Right cardiac atrium (tissue), 5 donors: ENCODE results near the gene MYBPH. TPM values are rescaled to one million over a fixed set of nuclear protein-coding genes. Genes with fewer than 3 reads are reported as not detected.

Source experiments
- ATAC-seq, 2 donors: fragments of 200-7000 bp; cut with Tn5 transposase; one replicate each; pipeline versions ENCODE4 v1.8.0 to v1.9.1; 2020; ENCODE audit warnings: moderate library complexity in 2 of 2, mild to moderate bottlenecking in 1 of 2
- DNase-seq, 3 donors: peaks; one replicate each; pipeline ENCODE4 v3.0.0-alpha.2; 2020
- H3K27ac ChIP-seq: one replicate; pipeline ENCODE4 v1.5.1; 2013; ENCODE audit warnings: mild to moderate bottlenecking, low read length, control low read depth, moderate library complexity
- H3K27me3 ChIP-seq: one replicate; pipeline ENCODE4 v1.6.1; 2013; ENCODE audit not compliant: control insufficient read depth, insufficient read depth
- H3K4me1 ChIP-seq: one replicate; pipeline ENCODE4 v1.6.1; 2013; ENCODE audit warnings: low read length; ENCODE audit not compliant: control insufficient read depth, insufficient read depth
- H3K4me3 ChIP-seq: one replicate; pipeline ENCODE4 v1.5.1; 2013; ENCODE audit warnings: low read length, control low read depth
- H3K9me3 ChIP-seq: one replicate; pipeline ENCODE4 v1.6.1; 2013; ENCODE audit warnings: low read length; ENCODE audit not compliant: control insufficient read depth
- WGBS: extraction: QIAGEN DNeasy Blood & Tissue Kit; methylation state at CpG from one replicate; pipeline ENCODE4 v1.1.7; 2013; 5-methylcytosine and 5-hydroxymethylcytosine counted together
- intact Hi-C, 4 donors: fragments of 100-400 bp; cut with DNase I; formaldehyde crosslinking; loops; one replicate each; pipeline versions ENCODE4 v1.11.0 to v1.14.0; 2022 to 2023
- polyA plus RNA-seq: library from polyadenylated mRNA; stranded (reverse); fragments of 200-250 nt; gene quantifications from one replicate; pipeline ENCODE4 v1.2.3, GENCODE V29; 2013
- total RNA-seq, 4 donors: library from RNA; stranded (reverse); fragmentation: NEBNext Ultra II Directional; extraction: Animal tissue kit (Norgen Biotek cat#: 25700); gene quantifications; one replicate each; pipeline ENCODE4 v1.2.1, GENCODE V29; 2021
- donor health status: healthy with polysubstance abuse.
- donor health status: DM: no; HTN: yes; CAD: no.
- donor health status: DM: no; HTN: no; CAD: no.
- donor health status: DM: no; HTN: yes; CAD: no; lungs with severe emphysema.
- donor health status: DM: yes; HTN: yes; CAD: no.

The MYBPH gene
- total and polyA plus RNA-seq, 5 donors: 0.07 TPM; not detected in 4

GRCh38 chr1:203126151-203126865 is 49.3 kb downstream of the MYBPH start:
- Histone ChIP-seq H3K4me1 (peaks cover 1% of the 10 kb centered on the region), H3K27me3 (no peaks in the 10 kb centered on the region), H3K9me3 (no peaks in the 10 kb centered on the region), H3K4me3 (no peak overlapping the region), H3K27ac (no peak overlapping the region)
- DNase-seq: no peak
- 25% methylated on average over 8 of the region's 8 CpGs for WGBS
- intact Hi-C loops: no loop called here
- ATAC-seq: no peak

GRCh38 chr1:203124546-203125317 is 50.9 kb downstream of the MYBPH start:
- H3K4me3 ChIP-seq: no peak overlapping the region
- no peak for DNase-seq
- H3K27me3 ChIP-seq: no peaks in the 10 kb centered on the region
- no peak for ATAC-seq
- H3K4me1 ChIP-seq: peaks cover 1% of the 10 kb centered on the region
- no peaks in the 10 kb centered on the region for H3K9me3 ChIP-seq
- intact Hi-C loops: loop anchor here in 1 of 4 donors (5.0 kb wide), 1 partner anchor 48 kb away; no protein-coding TSS in a partner anchor
- WGBS: 52% methylated on average over 5 of the region's 5 CpGs
- H3K27ac ChIP-seq: no peak overlapping the region

- intact Hi-C loops: loop anchor here in 1 of 4 donors (5.0 kb wide), 1 partner anchor 48 kb away; no protein-coding TSS in a partner anchor
- Histone ChIP-seq H3K4me3 (no peak overlapping the region), H3K4me1 (peaks cover 1% of the 10 kb centered on the region), H3K27ac (no peak overlapping the region), H3K27me3 (no peaks in the 10 kb centered on the region), H3K9me3 (no peaks in the 10 kb centered on the region)
- no peak for DNase-seq
- no peak for ATAC-seq
- 42% methylated on average over 5 of the region's 5 CpGs for WGBS
These were observed 51.6 kb downstream of the MYBPH start for GRCh38 chr1:203124011-203124410.

- intact Hi-C loops: loop anchor here in 1 of 4 donors (2.0 to 5.0 kb wide), 2 partner anchors 50 to 87 kb away; no protein-coding TSS in a partner anchor
- no peak overlapping the region for H3K27ac ChIP-seq
- H3K4me3 ChIP-seq: no peak overlapping the region
- H3K27me3 ChIP-seq: no peaks in the 10 kb centered on the region
- WGBS: 98% methylated on average over 2 of the region's 2 CpGs
- DNase-seq (no peak), ATAC-seq (no peak)
- H3K4me1 ChIP-seq: peaks cover 4% of the 10 kb centered on the region
- no peaks in the 10 kb centered on the region for H3K9me3 ChIP-seq
These were observed 53.5 kb downstream of the MYBPH start for GRCh38 chr1:203122159-203122558.

GRCh38 chr1:203121186-203122015 is 54.2 kb downstream of the MYBPH start:
- H3K27me3 ChIP-seq: no peaks in the 10 kb centered on the region
- H3K9me3 ChIP-seq: no peaks in the 10 kb centered on the region
- H3K4me3 ChIP-seq: no peak overlapping the region
- ATAC-seq (no peak), DNase-seq (no peak)
- WGBS: 61% methylated on average over 11 of the region's 11 CpGs
- no peak overlapping the region for H3K27ac ChIP-seq
- H3K4me1 ChIP-seq: peaks cover 4% of the 10 kb centered on the region
- intact Hi-C loops: loop anchor here in 1 of 4 donors (2.0 to 5.0 kb wide), 2 partner anchors 51 to 87 kb away; no protein-coding TSS in a partner anchor

- H3K27me3 ChIP-seq: no peaks in the 10 kb centered on the region
- WGBS: 74% methylated on average over 7 of the region's 7 CpGs
- no peaks in the 10 kb centered on the region for H3K9me3 ChIP-seq
- no peak for ATAC-seq
- no peak overlapping the region for H3K4me3 ChIP-seq
- intact Hi-C loops: loop anchor here in 1 of 4 donors (5.0 kb wide), 1 partner anchor 52 kb away; no protein-coding TSS in a partner anchor
- peaks cover 4% of the 10 kb centered on the region for H3K4me1 ChIP-seq
- no peak for DNase-seq
- H3K27ac ChIP-seq: no peak overlapping the region
These were observed 55.1 kb downstream of the MYBPH start for GRCh38 chr1:203120325-203121153.

Other genes with a start within 250 kb of the MYBPH start
- gene KLHL12, start 248.6 kb downstream of the MYBPH start, total RNA-seq: 10 to 100 TPM; 16.8 to 21.4 (median 20.1) TPM
- gene KLHL12, start 248.6 kb downstream of the MYBPH start, polyA plus RNA-seq: 10.8 TPM
- gene ADIPOR1, start 217.5 kb downstream of the MYBPH start, total RNA-seq: 10 to 100 TPM; 85.6 to 100.0 (median 95.3) TPM
- gene ADIPOR1, start 217.5 kb downstream of the MYBPH start, polyA plus RNA-seq: 75.1 TPM
- 10 to 100 TPM; 64.8 to 91.3 (median 78.1) TPM for gene CYB5R1, start 208.6 kb downstream of the MYBPH start, total RNA-seq
- gene CYB5R1, start 208.6 kb downstream of the MYBPH start, polyA plus RNA-seq: 78.0 TPM
- 10 to 100 TPM; 25.9 to 35.8 (median 28.1) TPM for gene TMEM183A, start 168.5 kb downstream of the MYBPH start, total RNA-seq
- gene TMEM183A, start 168.5 kb downstream of the MYBPH start, polyA plus RNA-seq: 16.0 TPM
- gene PPFIA4, start 149.3 kb downstream of the MYBPH start, total RNA-seq: 10 to 100 TPM; 14.0 to 50.3 (median 29.4) TPM
- 29.3 TPM for gene PPFIA4, start 149.3 kb downstream of the MYBPH start, polyA plus RNA-seq
- not detected for gene MYOG, start 89.8 kb downstream of the MYBPH start, total RNA-seq
- not detected for gene MYOG, start 89.8 kb downstream of the MYBPH start, polyA plus RNA-seq
- 10 to 100 TPM; 14.8 to 26.3 (median 22.5) TPM for gene ADORA1, start 48.1 kb downstream of the MYBPH start, total RNA-seq
- 32.9 TPM for gene ADORA1, start 48.1 kb downstream of the MYBPH start, polyA plus RNA-seq
- gene CHI3L1, start 10.9 kb upstream of the MYBPH start, total RNA-seq: 1 to 10 TPM in 3 of 4 donors, not detected in 1; 1.1 to 2.0 (median 1.3) TPM
- 4.9 TPM for gene CHI3L1, start 10.9 kb upstream of the MYBPH start, polyA plus RNA-seq
- under 1 TPM in 3 of 4 donors, not detected in 1; 0.25 to 0.64 (median 0.32) TPM for gene CHIT1, start 53.8 kb upstream of the MYBPH start, total RNA-seq
- gene CHIT1, start 53.8 kb upstream of the MYBPH start, polyA plus RNA-seq: 0.09 TPM
- gene BTG2, start 129.7 kb upstream of the MYBPH start, total RNA-seq: 100 to 1,000 TPM in 2 of 4 donors, 10 to 100 TPM in 2; 68.1 to 361 (median 105) TPM
- gene BTG2, start 129.7 kb upstream of the MYBPH start, polyA plus RNA-seq: 333 TPM
- 10 to 100 TPM; 54.8 to 91.6 (median 63.5) TPM for gene FMOD, start 175.3 kb upstream of the MYBPH start, total RNA-seq
- 35.9 TPM for gene FMOD, start 175.3 kb upstream of the MYBPH start, polyA plus RNA-seq